ENCODE data around the gene SLC6A17.

SLC6A17 gene

GRCh38 chr1:110174961-110175360 lies 24.7 kb downstream of the SLC6A17 start:
- no peak for DNase-seq (ENCODE audit: low spot score)

DNA sequence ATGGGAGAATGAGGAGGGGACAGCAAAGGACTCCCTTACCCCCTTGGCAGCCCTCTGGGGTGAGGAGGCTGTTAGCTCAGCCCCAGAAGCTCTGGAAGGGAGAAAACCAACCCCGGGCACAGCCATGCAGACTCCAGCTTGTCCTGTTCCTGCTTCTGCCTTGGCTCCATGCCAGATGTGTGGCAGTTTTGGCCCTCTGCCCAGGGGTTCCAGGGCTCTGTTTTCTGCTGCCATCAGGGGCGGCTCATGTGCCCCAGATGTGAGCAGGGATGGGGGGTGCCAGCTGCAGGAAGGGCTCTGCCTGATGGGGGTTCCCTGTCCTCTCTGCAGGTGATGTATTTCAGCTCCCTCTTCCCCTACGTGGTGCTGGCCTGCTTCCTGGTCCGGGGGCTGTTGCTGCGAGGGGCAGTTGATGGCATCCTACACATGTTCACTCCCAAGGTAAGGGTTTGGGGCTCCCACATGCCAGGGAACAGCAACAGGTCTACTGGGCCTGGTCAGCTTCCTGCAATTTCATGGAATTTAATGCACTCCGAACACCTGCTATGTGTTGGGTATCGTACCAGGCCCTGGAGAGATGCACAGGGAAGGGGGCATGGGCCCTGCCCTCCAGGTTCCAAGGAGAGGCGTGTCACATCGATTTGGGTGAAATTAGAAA lies 26.1 kb downstream of the SLC6A17 start:
- no peak for DNase-seq (ENCODE audit: low spot score)

DNA sequence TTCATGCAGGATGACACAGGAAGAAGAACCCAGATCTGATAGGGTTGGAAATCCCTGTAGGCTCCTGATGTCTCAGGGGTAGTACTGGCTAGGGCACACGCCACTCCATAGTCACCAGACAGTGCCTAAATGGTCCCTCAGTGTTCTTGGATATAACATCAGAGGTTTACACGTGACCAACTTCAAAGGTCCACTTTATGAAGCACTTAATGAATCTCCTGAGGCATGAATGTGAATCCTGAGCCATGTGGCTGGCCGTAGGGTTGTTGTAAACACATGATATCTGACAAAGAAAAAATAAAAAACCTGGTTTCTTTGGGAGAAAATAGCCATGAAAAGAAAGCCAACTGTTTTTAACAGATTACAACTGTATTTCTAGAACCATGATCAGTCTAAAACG lies 27.5 kb downstream of the SLC6A17 start:
- no peak for DNase-seq (ENCODE audit: low spot score)

GRCh38 chr1:110183642-110184167 lies 33.4 kb downstream of the SLC6A17 start:
- DNase-seq (ENCODE audit: low spot score): no peak

DNA sequence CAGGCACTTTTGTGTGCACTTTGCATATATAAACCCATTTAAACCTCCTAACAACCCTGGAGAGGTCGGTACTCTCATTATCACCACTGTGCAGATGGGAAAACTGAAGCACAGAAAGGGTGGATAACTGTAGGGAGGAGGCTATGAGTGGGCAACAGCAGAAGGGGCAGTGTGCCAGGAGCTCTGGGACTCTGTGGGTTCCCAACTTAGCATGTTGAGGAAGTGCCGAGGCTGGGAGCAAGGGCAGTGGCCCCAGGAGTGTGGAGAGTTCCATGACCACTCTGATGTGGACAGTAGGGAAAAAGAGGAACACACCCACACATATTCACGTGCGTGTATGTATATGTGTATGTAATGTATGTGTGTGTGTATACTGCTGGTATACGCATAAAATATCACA lies 34.2 kb downstream of the SLC6A17 start:
- no peak for DNase-seq (ENCODE audit: low spot score)

DNA sequence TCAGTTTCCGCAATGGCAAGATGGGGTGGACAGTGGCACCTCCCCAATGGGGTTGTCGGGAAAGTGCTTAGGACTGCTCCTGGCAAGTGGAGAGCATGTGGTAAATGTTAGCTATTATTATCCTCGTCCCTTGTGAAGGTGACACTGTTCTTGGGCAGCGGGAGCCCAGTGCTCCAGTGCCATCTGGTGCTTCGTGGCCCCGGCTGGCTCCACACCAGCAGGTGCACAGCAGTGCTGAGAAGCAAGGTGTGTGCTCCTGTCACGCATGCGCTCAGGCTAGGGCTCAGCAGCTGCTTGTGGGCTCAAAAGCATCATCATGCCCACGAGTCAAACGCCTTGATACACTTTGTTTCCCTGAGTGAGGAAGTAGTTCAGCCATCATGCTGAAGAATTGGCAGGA lies 34.9 kb downstream of the SLC6A17 start:
- DNase-seq (ENCODE audit: low spot score): no peak

- DNase-seq (ENCODE audit: low spot score): no peak
Observed at GRCh38 chr1:110186558-110186957, 36.3 kb downstream of the SLC6A17 start.

DNA sequence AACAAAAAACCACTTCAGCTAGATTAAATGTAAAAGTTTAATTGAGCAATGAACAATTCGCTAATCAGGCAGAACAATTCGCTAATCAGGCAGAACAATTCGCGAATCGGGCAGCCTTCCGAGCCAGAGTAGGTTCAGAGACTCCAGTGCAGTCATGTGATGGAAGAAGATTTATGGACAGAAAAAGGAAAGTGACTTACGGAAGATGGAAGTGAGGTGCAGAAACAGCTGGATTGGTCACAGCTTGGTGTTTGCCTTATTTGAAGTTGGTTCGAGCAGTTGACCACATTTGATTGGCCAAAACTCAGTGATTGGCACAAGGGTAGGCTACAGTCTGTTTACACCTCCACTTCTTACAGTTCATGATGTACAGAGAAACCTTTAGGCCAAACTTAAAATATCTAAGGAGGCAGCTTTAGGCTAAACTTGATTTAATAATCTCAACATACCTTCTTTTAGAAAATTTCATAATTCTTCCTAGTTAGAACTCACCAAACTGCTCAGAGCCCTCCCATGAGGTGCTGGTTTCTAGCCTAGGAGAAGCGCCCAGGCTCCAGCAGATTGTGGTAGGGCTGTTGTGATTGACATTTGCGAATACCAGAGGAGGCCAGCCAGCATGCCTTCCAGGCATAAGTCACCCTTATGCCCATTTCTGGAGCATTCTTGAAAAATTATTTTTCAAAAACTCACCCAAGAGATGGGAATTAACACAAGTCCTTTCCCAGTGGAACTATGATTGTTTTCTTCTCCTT lies 37.0 kb downstream of the SLC6A17 start:
- peak; percentile 65 for DNase-seq (ENCODE audit: low spot score)

DNA sequence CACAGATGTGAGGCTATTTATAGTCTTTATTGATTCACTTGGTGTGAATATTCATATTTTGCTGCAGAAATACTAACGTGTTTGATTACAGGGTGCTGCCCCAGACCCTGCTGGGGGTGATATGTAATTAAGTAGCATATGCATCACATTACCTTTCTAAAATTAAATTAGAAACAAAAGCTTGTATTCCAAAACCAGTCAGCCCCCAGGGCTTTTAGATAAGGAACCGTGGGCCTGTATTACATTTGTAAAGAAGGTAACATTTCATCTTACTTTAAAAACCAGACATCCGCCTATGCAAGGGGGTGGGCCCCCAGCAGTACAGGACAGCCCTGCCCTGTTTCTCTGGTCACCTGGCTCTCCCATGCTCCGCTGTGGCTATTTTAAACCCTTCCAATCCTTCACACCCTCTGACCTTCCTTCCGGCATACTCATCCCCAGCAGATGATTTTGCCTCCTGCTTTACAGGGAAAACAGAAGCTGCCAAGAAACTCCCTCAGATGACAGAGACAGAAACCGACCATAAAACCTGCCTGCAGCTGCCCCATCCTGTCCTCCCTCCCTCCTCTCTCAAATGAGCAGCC lies 37.8 kb downstream of the SLC6A17 start:
- peak; percentile 65 for DNase-seq (ENCODE audit: low spot score)

- DNase-seq (ENCODE audit: low spot score): no peak
Observed at GRCh38 chr1:110189181-110189580, 38.9 kb downstream of the SLC6A17 start.

GRCh38 chr1:110190282-110190929 lies 40.1 kb downstream of the SLC6A17 start:
- DNase-seq (ENCODE audit: low spot score): no peak

GRCh38 chr1:110192541-110192940 lies 42.2 kb downstream of the SLC6A17 start:
- DNase-seq (ENCODE audit: low spot score): no peak

DNA sequence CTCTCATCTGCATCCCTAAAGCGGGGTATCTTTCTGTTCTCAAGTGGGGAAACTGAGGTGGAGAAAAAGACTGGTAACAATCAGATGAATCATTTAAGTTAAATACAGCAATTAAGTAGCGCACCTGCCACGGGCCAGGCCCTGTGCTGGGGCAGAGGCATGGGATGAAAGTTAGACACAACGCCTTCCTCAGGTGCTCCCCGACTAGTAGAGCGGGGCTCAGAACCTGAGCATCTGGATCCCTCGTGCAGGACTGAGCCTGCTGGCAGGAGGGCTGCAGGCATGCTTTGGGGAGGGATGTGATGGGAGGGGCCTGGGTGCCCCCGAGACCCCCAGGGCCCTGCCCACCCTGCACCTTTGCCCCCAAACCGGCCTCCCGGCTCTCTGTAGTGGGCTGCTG lies 44.9 kb downstream of the SLC6A17 start:
- no peak for DNase-seq (ENCODE audit: low spot score)

- DNase-seq (ENCODE audit: low spot score): peak; percentile 85
Observed at GRCh38 chr1:110196917-110197765, 46.8 kb downstream of the SLC6A17 start.

DNA sequence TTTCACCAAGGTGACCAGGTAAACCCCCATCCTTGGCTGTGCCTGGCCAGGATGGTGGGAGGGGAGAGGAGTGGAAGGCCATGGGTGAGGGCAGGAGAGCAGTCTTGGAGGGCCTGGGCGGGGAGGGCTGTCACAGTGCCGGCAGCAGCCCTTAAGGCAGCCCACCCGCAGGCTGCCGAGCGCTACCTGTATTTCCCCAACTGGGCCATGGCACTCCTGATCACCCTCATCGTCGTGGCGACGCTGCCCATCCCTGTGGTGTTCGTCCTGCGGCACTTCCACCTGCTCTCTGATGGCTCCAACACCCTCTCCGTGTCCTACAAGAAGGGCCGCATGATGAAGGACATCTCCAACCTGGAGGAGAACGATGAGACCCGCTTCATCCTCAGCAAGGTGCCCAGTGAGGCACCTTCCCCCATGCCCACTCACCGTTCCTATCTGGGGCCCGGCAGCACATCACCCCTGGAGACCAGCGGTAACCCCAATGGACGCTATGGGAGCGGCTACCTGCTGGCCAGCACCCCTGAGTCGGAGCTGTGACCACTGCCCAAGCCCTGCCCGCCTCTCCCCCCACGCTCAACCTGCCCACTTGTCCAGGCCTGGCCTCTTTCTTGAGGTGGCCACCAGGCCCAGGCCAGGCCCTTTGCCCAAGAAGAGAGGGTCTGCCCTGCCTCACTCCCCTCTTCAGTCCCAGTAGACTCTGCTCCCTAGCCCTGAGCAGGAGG lies 47.8 kb downstream of the SLC6A17 start:
- no peak for DNase-seq (ENCODE audit: low spot score)

- no peak for DNase-seq (ENCODE audit: low spot score)
Observed at GRCh38 chr1:110198746-110199145, 48.5 kb downstream of the SLC6A17 start.

DNA sequence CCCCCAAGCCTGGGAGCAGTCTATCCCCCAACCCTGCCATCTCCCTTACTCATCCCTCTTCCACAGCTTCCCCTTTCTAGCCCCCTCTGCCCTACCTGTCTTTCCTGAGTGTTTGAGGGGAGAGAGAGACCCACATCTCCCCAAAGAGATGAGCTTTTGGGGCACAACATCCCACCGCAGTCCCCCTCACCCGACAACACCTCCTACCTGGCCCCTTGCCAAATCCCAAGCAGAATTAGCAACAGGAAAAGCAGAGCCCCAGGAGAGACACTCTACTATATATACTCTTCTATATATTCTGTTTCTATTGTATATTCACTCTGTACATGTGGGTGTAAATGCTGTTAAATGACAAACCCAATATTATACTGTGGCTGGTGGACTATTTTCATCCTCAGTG lies 49.9 kb downstream of the SLC6A17 start:
- DNase-seq (ENCODE audit: low spot score): no peak

- peak; percentile 35 for DNase-seq (ENCODE audit: low spot score)
Observed at GRCh38 chr1:110200666-110201065, 50.4 kb downstream of the SLC6A17 start.

GRCh38 chr1:110201157-110201825 lies 51.0 kb downstream of the SLC6A17 start:
- DNase-seq (ENCODE audit: low spot score): no peak

DNA sequence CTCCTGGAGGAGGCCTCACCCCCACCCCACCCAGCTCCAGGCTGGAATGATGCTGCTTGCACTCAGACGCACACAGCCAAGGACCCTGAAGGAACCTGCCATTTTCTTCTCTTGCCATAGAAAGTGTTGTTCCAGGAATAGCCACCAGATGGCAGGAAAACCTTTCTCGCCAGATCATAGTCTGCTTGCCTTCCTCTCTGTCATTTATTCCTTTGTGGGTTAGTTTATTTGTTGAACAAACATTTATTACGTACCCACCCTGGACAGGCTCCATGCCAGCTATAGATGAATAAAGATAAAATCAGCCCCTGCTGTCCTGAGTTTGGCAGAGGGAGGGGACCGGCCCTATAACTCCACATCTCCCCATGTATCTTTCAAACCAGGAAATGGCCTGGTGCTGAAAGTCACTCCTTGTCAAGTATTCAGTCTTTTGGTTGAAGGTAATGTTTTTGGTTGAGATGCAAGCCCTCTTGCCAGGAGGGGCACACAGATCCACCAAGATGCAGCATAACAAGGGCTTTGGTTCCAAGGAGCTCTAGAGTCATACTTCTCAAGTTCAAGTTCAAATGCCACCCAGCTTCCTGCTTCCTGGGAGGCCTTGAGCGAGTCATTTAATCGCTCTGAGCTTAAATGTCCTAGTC lies 52.8 kb downstream of the SLC6A17 start:
- DNase-seq (ENCODE audit: low spot score): peak; percentile 79

Data from AG08395 (cell line).